NAMALWA (cell line): ENCODE data around the gene HERPUD2.
A peak's percentile ranks its signal among the peaks of the same experiment; 100 is the strongest.
"Not testable (repeated sequence)": the region's sequence is repeated elsewhere in the genome, so short reads cannot be mapped to it uniquely, and the experiment has no call there.

ENCODE experiments used
- DNase-seq: peaks from one replicate; pipeline ENCODE4 v3.0.0-alpha.2; 2015; ENCODE audit warnings: low spot score

Gene HERPUD2

GRCh38 chr7:35714407-35714806 is 19.5 kb upstream of the HERPUD2 start:
- no peak for DNase-seq

DNA sequence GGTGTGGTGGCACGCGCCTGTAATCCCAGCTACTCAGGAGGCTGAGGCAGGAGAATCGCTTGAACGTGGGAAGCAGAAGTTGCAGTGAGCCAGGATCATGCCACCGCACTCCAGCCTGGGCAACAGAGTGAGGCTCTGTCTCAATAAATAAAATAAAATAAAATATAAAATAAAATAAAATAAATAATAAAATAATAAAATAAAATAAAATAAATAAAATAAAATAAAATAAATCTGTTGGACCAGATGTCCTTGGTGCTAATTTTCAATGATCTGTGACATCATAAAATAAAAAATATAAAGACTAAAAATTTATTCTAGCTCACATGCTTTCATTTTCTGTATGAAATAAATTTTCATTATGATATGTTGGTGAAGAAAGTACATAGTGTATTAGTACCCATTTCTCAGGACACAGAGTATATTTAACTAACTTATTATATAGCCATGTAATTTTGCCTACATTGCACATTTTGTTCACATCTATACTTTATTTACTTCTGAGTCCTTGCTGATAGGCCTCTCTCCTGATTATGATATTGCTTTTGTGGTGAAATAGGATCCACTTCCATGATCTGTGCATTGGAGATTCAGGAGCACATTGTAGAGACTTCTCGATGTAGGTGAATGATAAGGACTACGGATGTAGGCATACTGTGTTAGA is 17.8 kb upstream of the HERPUD2 start:
- no peak for DNase-seq

- DNase-seq, result no peak
These were observed 12.5 kb upstream of the HERPUD2 start for GRCh38 chr7:35707422-35707821.

- no peak for DNase-seq
These were observed 11.1 kb upstream of the HERPUD2 start for GRCh38 chr7:35705932-35706461.

- DNase-seq, result no peak
These were observed 9.3 kb upstream of the HERPUD2 start for GRCh38 chr7:35704261-35704660.

GRCh38 chr7:35702541-35702940 is 7.6 kb upstream of the HERPUD2 start:
- DNase-seq, result no peak

DNA sequence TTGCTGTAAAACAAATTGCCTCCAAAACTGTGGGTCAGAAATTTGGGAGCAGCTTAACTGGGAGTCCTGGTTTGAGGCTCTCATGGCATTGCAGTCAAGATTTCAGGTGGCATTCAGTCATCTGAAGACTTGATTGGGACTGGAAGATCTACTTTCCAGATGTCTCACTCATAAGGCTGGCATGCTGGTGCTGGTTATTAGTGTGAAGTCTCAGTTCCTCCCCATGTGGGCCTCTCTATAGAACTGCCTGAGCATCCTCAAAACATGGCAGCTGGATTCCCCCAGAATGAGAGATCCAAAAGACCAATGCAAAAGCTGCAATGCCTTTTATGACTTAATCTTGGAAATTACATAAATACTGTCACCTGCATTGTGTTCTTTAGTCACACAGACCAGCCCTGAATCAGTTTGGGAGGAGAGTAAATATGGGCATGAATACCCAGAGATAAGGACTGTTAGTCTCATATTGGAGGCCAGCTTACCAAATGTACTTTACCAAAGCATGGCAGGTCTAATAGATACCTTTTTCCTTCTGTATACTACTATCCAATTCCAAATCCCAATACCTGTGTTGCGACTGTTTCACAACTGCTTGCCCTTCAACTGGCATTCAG is 6.5 kb upstream of the HERPUD2 start:
- DNase-seq, result no peak

GRCh38 chr7:35700865-35701264 is 5.9 kb upstream of the HERPUD2 start:
- no peak for DNase-seq

DNA sequence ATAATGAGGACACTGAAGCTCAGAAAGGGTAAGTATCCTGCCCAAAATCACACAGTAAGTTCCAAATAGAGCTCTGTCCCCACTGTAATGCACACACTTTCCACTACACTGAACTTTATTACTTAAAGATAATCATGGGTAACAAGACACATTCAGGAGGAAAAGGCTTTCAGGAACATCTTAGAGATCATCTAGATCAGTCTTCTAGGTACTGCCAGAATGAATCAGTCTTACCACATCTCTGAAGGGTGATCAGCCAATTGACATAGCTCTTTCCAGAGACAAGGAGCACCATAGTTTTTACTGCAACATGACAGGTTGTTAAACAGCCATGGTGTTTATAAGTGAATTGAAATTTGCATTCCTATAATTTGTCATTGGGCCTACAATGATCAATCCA is 5.4 kb upstream of the HERPUD2 start:
- DNase-seq, result no peak

- DNase-seq, result no peak
These were observed 4.9 kb upstream of the HERPUD2 start for GRCh38 chr7:35699796-35700305.

- DNase-seq, result not testable (repeated sequence)
These were observed 3.4 kb upstream of the HERPUD2 start for GRCh38 chr7:35698382-35698781.

GRCh38 chr7:35697414-35698175 is 2.7 kb upstream of the HERPUD2 start:
- no peak for DNase-seq

DNA sequence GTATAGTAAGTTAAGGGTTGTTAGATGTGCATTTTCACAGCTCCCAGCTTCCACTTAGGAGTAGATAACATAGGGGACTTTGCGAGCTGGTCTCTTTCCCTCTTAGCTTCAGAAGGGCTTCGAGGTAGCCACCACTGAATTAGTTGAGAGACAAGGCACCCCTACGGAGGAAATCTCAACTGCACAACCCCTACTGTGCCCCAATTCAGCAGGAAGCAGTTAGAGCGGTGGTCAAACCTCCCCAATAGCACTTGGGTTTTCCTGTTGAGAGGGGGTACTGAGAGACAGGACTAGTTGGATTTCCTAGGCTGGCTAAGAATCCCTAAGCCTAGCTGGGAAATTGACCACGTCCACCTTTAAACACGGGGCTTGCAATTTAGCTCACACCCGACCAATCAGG is 1.1 kb upstream of the HERPUD2 start:
- peak; percentile 29 for DNase-seq

DNA sequence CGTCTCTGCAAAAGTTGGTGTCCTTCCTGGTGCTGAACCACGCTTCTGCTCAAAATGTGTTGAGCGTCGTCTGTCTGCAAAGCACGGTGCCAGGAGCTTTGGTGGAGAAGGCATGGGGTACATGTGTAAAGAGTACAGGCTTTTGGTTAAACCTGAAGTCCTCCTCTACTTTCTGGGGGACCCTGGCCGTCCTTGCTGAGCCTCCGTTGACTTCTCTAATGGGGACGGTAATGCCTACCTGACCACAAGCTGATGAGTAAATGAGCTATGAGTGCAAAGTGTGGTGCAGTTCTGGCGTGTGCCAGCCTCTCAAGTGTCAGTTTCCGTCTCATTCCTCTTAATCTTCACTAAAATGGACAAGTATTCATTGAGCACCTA is 527 bp upstream of the HERPUD2 start:
- no peak for DNase-seq

GRCh38 chr7:35694161-35694783 is 663 bp downstream of the HERPUD2 start:
- DNase-seq, result peak; percentile 37

DNA sequence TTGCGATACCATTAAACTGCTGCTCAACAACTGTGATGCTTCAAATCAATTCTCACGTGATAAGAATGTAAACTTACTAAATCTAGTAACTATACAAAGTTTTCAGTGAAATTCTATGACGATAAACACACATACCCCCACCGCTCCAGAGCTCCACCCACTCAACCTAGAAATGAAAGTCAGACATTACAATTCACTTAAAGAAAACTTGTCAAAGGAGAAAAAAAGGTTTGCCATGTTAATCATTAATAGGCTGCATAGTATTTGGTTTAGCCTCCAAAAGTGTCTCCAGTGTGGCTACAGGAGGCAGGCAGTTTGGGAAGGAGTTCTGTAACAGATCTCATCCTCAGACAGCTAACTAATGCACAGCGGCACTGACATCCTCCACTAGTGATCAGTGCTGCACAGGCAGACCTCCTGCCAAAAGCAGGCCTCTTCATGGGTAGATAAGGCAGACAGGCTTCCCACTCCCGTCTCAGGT is 3.1 kb downstream of the HERPUD2 start:
- DNase-seq, result peak; percentile 69

- peak; percentile 45 for DNase-seq
These were observed 3.6 kb downstream of the HERPUD2 start for GRCh38 chr7:35691366-35691765.

GRCh38 chr7:35690614-35691013 is 4.3 kb downstream of the HERPUD2 start:
- DNase-seq, result peak; percentile 44

GRCh38 chr7:35685781-35686180 is 9.2 kb downstream of the HERPUD2 start:
- no peak for DNase-seq

DNA sequence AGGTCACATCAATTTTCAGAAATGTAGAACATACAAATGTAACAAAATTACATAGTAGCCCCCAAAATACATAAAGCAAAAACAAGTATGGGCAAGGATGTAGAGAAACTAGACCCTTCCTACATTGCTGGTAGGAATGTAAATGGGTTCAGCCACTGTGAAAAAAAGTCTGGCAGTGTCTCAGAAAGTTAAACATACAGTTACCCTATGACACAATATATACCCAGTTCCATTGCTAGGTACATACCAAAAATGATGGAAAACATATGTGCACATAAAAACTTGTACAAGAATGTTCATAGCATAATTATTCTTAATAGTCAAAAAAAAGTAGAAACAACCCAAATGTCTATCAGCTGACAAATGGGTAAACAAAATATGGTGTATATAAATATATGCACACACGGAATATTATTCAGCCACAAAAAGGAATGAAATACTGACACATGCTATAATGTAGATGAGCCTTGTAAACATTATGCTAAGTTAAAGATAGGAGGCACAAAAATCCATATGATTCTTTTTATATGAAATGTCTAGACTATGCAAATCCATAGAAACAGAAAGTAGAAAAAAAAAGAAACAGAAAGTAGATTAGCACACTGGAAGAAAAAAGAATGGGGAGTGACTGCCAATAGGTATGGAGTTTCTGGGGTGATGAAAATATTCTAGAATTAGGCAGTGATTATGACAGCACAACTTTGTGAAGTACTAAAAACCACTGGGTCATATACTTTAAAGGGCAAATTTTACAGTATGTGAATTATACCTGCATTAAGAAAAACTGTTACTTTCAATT is 13.5 kb downstream of the HERPUD2 start:
- DNase-seq, result peak; percentile 37

- DNase-seq, result no peak
These were observed 14.4 kb downstream of the HERPUD2 start for GRCh38 chr7:35680403-35681013.
